ENCODE data around the gene SIL1. TPM values are rescaled to one million over a fixed set of nuclear protein-coding genes. Genes with fewer than 3 reads are reported as not detected.

The SIL1 gene
- total RNA-seq, 1 experiment from 2014 or later = 46.5 TPM

- Histone ChIP-seq H3K27me3 (ENCODE audit: insufficient read depth, low read depth) (no peaks in the 10 kb centered on the region), H2AFZ (no peak overlapping the region), H3K4me3 (no peak overlapping the region), H3K9me2 (ENCODE audit: insufficient read depth) (no peaks in the 10 kb centered on the region), H3K36me3 (ENCODE audit: low read depth) (no peaks in the 10 kb centered on the region), H3K27ac (no peak overlapping the region), H3K4me2 (no peak overlapping the region), H3K79me2 (ENCODE audit: low read depth) (no peaks in the 10 kb centered on the region), H4K20me1 (ENCODE audit: insufficient read depth) (no peaks in the 10 kb centered on the region), H3K4me1 (replicated peaks; ENCODE audit: insufficient read depth) (no peaks in the 10 kb centered on the region), H3K9me3 (ENCODE audit: insufficient read depth, low read depth) (no peaks in the 10 kb centered on the region), H3F3A (ENCODE audit: insufficient read depth, low read depth) (no peaks in the 10 kb centered on the region)
- ChIA-PET CTCF (no interaction called here), POLR2A (ENCODE audit: unreplicated experiment) (no interaction called here)
- no peak for DNase-seq
- intact Hi-C loops (cut with micrococcal nuclease; ENCODE audit: unreplicated experiment) = no loop called here
- no TSS peak for BruUV-seq (replicated peaks)
- TF ChIP-seq EZH2 (IDR thresholded peaks at IDR 0.05; ENCODE audit: low read depth) = no peak
- TF ChIP-seq, protein P1, sequence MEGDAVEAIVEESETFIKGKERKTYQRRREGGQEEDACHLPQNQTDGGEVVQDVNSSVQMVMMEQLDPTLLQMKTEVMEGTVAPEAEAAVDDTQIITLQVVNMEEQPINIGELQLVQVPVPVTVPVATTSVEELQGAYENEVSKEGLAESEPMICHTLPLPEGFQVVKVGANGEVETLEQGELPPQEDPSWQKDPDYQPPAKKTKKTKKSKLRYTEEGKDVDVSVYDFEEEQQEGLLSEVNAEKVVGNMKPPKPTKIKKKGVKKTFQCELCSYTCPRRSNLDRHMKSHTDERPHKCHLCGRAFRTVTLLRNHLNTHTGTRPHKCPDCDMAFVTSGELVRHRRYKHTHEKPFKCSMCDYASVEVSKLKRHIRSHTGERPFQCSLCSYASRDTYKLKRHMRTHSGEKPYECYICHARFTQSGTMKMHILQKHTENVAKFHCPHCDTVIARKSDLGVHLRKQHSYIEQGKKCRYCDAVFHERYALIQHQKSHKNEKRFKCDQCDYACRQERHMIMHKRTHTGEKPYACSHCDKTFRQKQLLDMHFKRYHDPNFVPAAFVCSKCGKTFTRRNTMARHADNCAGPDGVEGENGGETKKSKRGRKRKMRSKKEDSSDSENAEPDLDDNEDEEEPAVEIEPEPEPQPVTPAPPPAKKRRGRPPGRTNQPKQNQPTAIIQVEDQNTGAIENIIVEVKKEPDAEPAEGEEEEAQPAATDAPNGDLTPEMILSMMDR (conservative IDR thresholded peaks at IDR 0.05) = no peak
Observed at GRCh38 chr5:139079991-139080610, 118.1 kb downstream of the SIL1 start.

DNA sequence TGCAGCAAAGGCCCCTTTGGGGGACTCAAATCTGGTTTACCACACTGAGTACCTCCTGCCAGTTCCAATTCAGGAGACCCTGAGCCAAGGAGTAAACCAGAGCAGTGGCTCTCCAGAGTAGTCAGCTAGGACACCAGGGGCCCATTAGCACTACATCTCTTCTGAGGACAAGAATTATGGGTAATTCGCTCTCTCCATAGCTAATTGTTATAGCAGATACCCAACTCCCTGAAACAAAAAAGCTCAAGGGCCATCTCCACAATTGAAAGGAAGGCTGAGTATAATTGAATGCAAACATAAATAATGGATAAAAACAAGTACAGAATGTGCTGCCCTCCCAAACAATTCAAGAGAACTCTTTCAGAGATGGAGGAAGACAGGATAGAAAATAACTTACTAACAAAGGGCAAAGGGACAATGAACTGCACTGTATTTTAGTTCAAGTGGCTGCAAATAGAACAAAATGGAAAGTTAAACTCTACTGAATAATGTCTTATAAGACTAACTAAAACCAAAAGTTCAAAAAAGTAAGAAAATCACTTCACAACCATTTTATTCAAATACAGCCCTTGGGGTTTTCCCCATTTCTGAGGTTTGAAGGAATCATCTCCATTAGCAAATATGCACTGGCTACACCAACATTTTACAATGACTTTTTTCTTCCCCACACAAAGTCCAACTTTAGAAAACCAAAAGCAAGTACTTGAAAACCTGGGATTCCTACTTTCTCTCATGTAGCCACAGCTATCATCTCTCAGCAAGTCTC is 118.8 kb downstream of the SIL1 start:
- Histone ChIP-seq H3K4me3 (no peak overlapping the region), H3K36me3 (ENCODE audit: low read depth) (no peaks in the 10 kb centered on the region), H3K4me1 (replicated peaks; ENCODE audit: insufficient read depth) (no peaks in the 10 kb centered on the region), H3F3A (ENCODE audit: insufficient read depth, low read depth) (no peaks in the 10 kb centered on the region), H2AFZ (no peak overlapping the region), H3K79me2 (ENCODE audit: low read depth) (no peaks in the 10 kb centered on the region), H3K4me2 (no peak overlapping the region), H3K27ac (no peak overlapping the region), H3K9me2 (ENCODE audit: insufficient read depth) (no peaks in the 10 kb centered on the region), H4K20me1 (ENCODE audit: insufficient read depth) (no peaks in the 10 kb centered on the region), H3K27me3 (ENCODE audit: insufficient read depth, low read depth) (no peaks in the 10 kb centered on the region), H3K9me3 (ENCODE audit: insufficient read depth, low read depth) (no peaks in the 10 kb centered on the region)
- intact Hi-C loops (cut with micrococcal nuclease; ENCODE audit: unreplicated experiment) = no loop called here
- POLR2A ChIA-PET (ENCODE audit: unreplicated experiment) = no interaction called here
- no peak for DNase-seq
- CTCF ChIA-PET = no interaction called here
- TF ChIP-seq EZH2 (IDR thresholded peaks at IDR 0.05; ENCODE audit: low read depth) = no peak
- TF ChIP-seq, protein P1 (conservative IDR thresholded peaks at IDR 0.05) = no peak
- no TSS peak for BruUV-seq (replicated peaks)

DNA sequence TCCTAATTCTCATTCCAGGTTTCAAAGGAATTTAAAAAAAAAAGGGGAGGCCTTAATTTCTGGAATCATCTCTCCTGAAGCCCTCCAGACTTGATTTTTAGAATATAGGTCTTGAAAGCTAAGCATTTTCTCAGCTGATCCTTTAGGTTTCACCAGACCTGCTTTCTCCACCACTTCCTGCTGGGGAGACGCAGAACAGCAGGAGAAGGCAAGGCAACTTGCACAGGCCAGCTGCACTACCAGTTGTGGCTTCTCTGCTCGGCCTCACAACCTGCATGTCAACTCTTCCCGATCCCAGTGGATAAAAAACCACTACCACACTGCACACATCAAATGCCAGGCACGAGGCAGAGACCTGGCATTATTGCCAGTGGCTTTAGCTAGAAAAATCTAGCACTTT is 119.8 kb downstream of the SIL1 start:
- no peaks in the 10 kb centered on the region for H3K79me2 ChIP-seq (ENCODE audit: low read depth)
- DNase-seq = no peak
- H3F3A ChIP-seq (ENCODE audit: insufficient read depth, low read depth) = no peaks in the 10 kb centered on the region
- no peaks in the 10 kb centered on the region for H3K9me3 ChIP-seq (ENCODE audit: insufficient read depth, low read depth)
- intact Hi-C loops (cut with micrococcal nuclease; ENCODE audit: unreplicated experiment) = no loop called here
- POLR2A ChIA-PET (ENCODE audit: unreplicated experiment) = no interaction called here
- H3K4me2 ChIP-seq = no peak overlapping the region
- no peaks in the 10 kb centered on the region for H3K9me2 ChIP-seq (ENCODE audit: insufficient read depth)
- TF ChIP-seq EZH2 (IDR thresholded peaks at IDR 0.05; ENCODE audit: low read depth) = no peak
- TF ChIP-seq, protein P1 (conservative IDR thresholded peaks at IDR 0.05) = no peak
- no peaks in the 10 kb centered on the region for H3K27me3 ChIP-seq (ENCODE audit: insufficient read depth, low read depth)
- BruUV-seq (replicated peaks) = no TSS peak
- no peaks in the 10 kb centered on the region for H3K36me3 ChIP-seq (ENCODE audit: low read depth)
- no peak overlapping the region for H3K27ac ChIP-seq
- H3K4me1 ChIP-seq (replicated peaks; ENCODE audit: insufficient read depth) = no peaks in the 10 kb centered on the region
- no peak overlapping the region for H3K4me3 ChIP-seq
- H2AFZ ChIP-seq = no peak overlapping the region
- no peaks in the 10 kb centered on the region for H4K20me1 ChIP-seq (ENCODE audit: insufficient read depth)
- CTCF ChIA-PET = no interaction called here
